Measurements from ENCODE around the gene SMYD3. TPM values are rescaled to one million over a fixed set of nuclear protein-coding genes. Genes with fewer than 3 reads are reported as not detected.

The SMYD3 gene
- total and polyA plus RNA-seq, 9 of the 15 experiments (the other 6 are each of a cell fraction or from before 2014, with no cell fraction given), result 128 to 440 (median 197) TPM

DNA sequence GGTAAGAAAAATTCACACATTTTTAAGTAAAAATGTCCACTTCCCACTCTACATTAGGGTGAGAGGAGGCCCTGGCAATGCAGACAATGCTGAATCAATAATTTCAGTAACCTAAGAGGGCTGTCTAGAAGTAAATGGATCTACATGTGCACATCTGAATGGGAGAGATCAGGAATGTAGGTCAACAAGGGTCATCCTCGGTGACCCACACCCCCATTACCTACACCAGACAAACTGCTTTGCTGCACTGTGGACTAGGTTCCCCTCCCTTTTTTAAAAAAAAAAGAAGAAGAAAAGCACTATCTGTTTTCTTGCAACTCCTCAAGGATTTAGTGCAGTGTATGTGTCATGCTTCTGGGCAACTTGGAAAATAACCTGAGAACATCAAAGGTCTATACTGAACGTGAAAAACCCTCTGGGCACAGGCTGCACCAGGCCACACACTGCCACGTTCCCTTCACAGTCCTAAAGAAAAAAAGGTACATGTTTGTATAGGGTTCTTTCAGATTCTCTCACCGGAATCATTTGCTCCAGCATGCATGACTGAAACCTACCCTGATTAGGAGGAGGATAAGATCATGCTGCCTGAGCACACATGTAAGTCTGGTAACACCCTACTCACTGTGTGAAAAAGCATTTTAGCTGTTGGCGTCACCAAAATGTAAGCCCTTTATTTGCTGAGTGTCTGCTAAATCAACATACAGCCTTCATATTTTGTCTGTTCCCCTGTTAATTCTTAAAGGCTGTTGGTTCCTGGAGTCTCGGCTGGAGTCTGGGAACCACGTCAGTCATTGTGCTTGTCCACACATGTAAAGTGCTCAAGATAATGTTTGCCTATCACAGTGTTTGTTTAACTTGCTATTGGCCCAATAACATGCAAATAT, 341.0 kb downstream of the SMYD3 start (continued):
- TF ChIP-seq ZNF75A (CRISPR knock-in tag; IDR thresholded peaks at IDR 0.05), result peak; percentile 43; the same call in 1 of the 2 replicates
- TF ChIP-seq, protein P1, sequence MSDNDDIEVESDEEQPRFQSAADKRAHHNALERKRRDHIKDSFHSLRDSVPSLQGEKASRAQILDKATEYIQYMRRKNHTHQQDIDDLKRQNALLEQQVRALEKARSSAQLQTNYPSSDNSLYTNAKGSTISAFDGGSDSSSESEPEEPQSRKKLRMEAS (CRISPR knock-in tag; IDR thresholded peaks at IDR 0.05), result no peak
- TF ChIP-seq, protein P2, sequence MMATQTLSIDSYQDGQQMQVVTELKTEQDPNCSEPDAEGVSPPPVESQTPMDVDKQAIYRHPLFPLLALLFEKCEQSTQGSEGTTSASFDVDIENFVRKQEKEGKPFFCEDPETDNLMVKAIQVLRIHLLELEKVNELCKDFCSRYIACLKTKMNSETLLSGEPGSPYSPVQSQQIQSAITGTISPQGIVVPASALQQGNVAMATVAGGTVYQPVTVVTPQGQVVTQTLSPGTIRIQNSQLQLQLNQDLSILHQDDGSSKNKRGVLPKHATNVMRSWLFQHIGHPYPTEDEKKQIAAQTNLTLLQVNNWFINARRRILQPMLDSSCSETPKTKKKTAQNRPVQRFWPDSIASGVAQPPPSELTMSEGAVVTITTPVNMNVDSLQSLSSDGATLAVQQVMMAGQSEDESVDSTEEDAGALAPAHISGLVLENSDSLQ (IDR thresholded peaks at IDR 0.05), result peak; percentile 66
- TF ChIP-seq, protein P3, sequence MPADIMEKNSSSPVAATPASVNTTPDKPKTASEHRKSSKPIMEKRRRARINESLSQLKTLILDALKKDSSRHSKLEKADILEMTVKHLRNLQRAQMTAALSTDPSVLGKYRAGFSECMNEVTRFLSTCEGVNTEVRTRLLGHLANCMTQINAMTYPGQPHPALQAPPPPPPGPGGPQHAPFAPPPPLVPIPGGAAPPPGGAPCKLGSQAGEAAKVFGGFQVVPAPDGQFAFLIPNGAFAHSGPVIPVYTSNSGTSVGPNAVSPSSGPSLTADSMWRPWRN (IDR thresholded peaks at IDR 0.05; ENCODE audit: low read depth), result no peak
- TF ChIP-seq ZNF431 (CRISPR knock-in tag; IDR thresholded peaks at IDR 0.05), result no peak
- TF ChIP-seq, protein P4, sequence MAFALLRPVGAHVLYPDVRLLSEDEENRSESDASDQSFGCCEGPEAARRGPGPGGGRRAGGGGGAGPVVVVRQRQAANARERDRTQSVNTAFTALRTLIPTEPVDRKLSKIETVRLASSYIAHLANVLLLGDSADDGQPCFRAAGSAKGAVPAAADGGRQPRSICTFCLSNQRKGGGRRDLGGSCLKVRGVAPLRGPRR (CRISPR knock-in tag; IDR thresholded peaks at IDR 0.05), result no peak
- TF ChIP-seq KHSRP (IDR thresholded peaks at IDR 0.05), result no peak
- TF ChIP-seq STAT5A (IDR thresholded peaks at IDR 0.05; ENCODE audit: borderline replicate concordance, low read length), result no peak
- no peak for TF ChIP-seq POLR2H (tag; IDR thresholded peaks at IDR 0.05; ENCODE audit: low read depth)
- TF ChIP-seq RHOXF2B (CRISPR knock-in tag; conservative IDR thresholded peaks at IDR 0.05), result no peak
- TF ChIP-seq RAD21 (CRISPR knock-in tag; conservative IDR thresholded peaks at IDR 0.05 in 1 of 2, IDR thresholded peaks at IDR 0.05 in 1 of 2), result no peak; a peak in 1 of 4 replicates
- TF ChIP-seq ZNF79 (CRISPR knock-in tag; IDR thresholded peaks at IDR 0.05; ENCODE audit: low read depth), result no peak
- TF ChIP-seq ZNF124 (CRISPR knock-in tag; IDR thresholded peaks at IDR 0.05), result no peak
- TF ChIP-seq HDAC8 (tag; IDR thresholded peaks at IDR 0.05), result no peak; the same call in 1 of the 2 replicates
- TF ChIP-seq ATF7 (IDR thresholded peaks at IDR 0.05), result peak; percentile 61; the same call in 1 of the 2 replicates
- TF ChIP-seq ZNF551 (CRISPR knock-in tag; IDR thresholded peaks at IDR 0.05), result no peak
- peak; percentile 6; the same call in 1 of the 2 replicates for TF ChIP-seq TAL1 (IDR thresholded peaks at IDR 0.05)
- TF ChIP-seq, protein P5, sequence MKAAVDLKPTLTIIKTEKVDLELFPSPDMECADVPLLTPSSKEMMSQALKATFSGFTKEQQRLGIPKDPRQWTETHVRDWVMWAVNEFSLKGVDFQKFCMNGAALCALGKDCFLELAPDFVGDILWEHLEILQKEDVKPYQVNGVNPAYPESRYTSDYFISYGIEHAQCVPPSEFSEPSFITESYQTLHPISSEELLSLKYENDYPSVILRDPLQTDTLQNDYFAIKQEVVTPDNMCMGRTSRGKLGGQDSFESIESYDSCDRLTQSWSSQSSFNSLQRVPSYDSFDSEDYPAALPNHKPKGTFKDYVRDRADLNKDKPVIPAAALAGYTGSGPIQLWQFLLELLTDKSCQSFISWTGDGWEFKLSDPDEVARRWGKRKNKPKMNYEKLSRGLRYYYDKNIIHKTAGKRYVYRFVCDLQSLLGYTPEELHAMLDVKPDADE (conservative IDR thresholded peaks at IDR 0.05; ENCODE audit: control insufficient read depth, low read depth, low read length), result no peak
- no peak for TF ChIP-seq ZNF23 (CRISPR knock-in tag; IDR thresholded peaks at IDR 0.05)
- no peak for TF ChIP-seq ZNF444 (CRISPR knock-in tag; IDR thresholded peaks at IDR 0.05)
- no peak for TF ChIP-seq POLR2AphosphoS5 (IDR thresholded peaks at IDR 0.05; ENCODE audit: control insufficient read depth, insufficient read depth, low read depth, low read length)
- TF ChIP-seq SNRNP70 (optimal IDR thresholded peaks at IDR 0.05; ENCODE audit: low read depth, low read length), result no peak

Measured in K562 (cell line).